Choroid plexus epithelial cell (primary cell): Measurements from ENCODE around the gene PHACTR4.
"Not testable (repeated sequence)": the region's sequence is repeated elsewhere in the genome, so short reads cannot be mapped to it uniquely, and the experiment has no call there.

Experiments used
- DNase-seq: peaks from one replicate; pipeline ENCODE4 v3.0.0-alpha.2; 2010; ENCODE audit warnings: low read depth
- H3K4me3 ChIP-seq: 2 replicates; pipeline ENCODE4 v1.5.1; 2011; ENCODE audit warnings: low read depth, mild to moderate bottlenecking, control low read depth, low read length, moderate library complexity
- TF ChIP-seq, protein P1 (sequence below): conservative IDR thresholded peaks from 2 replicates; pipeline ENCODE4 v1.5.1; 2011; ENCODE audit warnings: low read depth, mild to moderate bottlenecking, control low read depth, inconsistent platforms, low read length, moderate library complexity

PHACTR4 gene

DNA sequence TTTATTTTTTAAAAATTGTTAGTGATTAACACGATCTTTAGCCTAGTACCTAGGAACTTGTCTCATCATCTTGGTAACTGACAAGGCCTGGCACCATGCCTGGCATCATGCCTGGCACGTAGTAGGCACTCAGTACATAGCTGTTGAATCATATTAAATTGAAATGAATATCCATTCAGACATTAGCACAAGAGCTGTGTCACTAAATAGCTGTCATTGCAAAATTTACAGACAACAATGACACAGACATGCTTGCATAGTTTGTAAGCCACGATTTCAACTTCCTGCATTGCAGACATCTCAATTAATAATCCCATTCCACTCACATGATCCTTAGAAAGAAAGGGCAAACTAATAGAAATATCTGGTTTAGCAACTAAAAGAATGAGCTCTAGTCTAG lies 15.4 kb upstream of the PHACTR4 start:
- H3K4me3 ChIP-seq: no peak overlapping the region
- peak; percentile 55 for DNase-seq
- TF ChIP-seq, protein P1, sequence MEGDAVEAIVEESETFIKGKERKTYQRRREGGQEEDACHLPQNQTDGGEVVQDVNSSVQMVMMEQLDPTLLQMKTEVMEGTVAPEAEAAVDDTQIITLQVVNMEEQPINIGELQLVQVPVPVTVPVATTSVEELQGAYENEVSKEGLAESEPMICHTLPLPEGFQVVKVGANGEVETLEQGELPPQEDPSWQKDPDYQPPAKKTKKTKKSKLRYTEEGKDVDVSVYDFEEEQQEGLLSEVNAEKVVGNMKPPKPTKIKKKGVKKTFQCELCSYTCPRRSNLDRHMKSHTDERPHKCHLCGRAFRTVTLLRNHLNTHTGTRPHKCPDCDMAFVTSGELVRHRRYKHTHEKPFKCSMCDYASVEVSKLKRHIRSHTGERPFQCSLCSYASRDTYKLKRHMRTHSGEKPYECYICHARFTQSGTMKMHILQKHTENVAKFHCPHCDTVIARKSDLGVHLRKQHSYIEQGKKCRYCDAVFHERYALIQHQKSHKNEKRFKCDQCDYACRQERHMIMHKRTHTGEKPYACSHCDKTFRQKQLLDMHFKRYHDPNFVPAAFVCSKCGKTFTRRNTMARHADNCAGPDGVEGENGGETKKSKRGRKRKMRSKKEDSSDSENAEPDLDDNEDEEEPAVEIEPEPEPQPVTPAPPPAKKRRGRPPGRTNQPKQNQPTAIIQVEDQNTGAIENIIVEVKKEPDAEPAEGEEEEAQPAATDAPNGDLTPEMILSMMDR: no peak

DNA sequence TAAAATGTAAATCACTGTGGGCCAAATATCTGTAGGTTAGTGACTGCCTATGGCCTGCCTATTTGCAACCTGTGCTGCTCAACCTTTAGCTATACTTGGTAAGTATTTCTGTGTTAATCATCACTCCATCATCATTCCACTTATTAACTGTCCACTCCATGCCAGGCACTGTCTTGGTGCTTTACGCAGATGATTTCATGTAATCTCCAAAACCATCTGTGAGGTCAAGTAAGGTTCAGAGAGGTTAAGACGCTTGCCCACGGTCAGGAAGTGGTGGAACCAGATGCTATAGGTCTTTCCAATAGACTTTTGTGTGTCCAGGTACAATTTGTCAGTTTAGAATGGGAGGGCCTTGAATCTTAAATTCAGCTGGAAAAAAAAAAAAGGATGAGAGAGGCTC lies 10.8 kb upstream of the PHACTR4 start:
- H3K4me3 ChIP-seq: no peak overlapping the region
- TF ChIP-seq, protein P1: no peak
- no peak for DNase-seq

DNA sequence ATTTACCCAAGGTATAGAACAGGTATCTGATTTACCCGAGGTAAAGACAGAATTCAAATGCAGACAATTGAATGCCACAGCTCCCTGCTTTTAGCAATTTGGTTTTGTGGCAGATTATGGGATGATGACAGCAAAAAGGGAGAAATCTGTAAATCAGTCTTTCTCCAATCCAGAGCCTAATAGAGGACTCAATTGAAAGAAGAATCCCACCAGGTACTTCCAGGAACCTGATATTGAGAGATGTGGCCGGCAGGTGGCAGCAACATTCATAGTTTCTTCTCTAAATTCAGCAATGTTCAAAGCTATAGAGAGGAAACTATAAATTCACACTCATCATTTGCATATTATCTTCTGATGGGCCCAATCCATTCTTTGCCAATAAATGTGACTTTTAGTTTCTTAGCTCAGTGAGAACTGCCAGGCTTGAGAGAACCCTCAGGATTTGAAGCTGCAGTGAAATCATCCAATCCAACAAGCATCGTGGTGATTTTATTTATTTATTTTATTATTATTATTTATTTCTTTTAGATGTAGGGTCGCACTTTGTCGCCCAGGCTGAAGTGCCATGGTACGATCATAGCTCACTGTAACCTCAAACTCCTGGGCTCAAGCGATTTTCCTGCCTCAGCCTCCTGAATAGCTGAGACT lies 9.8 kb upstream of the PHACTR4 start:
- TF ChIP-seq, protein P1: peak; percentile 75
- peak; percentile 82 for DNase-seq
- H3K4me3 ChIP-seq: no peak overlapping the region

DNA sequence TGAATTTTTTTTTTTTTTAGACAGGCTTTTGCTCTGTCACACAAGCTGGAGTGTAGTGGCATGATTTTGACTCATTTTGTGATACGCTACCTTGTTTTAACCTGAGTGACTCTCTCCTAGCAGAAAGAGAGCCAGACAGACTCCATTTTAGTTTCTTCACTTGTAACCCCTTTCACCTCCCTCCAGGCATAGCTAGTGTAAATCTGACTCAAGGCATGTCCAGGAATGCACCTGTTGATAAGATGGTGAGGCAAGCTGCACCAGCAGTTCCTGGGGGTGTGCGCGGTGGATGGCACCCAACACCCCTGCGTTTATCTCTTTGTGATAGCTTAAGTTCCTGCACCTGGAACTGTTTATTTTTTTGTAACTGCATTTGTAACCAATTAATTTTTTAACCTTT lies 4.7 kb upstream of the PHACTR4 start:
- TF ChIP-seq, protein P1: no peak
- H3K4me3 ChIP-seq: no peak overlapping the region
- no peak for DNase-seq

DNA sequence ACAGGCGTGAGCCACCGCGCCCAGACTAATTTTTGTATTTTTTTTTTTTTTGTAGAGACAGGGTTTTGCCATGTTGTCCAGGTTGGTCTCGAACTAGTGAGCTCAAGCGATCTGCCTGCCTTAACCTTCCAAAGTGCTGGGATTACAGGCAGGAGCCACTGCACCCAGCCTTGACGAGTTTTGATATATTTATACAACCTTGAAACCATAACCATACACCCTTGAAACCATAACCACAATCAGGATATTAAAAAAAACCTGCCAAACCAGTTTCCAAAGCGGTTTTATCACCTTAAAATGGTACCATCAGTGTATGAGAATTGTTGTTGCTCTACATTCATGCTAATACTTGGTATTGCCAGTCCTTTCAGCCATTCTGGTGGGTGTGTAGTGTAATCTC lies 3.7 kb upstream of the PHACTR4 start:
- no peak for DNase-seq
- TF ChIP-seq, protein P1: no peak
- H3K4me3 ChIP-seq: no peak overlapping the region

DNA sequence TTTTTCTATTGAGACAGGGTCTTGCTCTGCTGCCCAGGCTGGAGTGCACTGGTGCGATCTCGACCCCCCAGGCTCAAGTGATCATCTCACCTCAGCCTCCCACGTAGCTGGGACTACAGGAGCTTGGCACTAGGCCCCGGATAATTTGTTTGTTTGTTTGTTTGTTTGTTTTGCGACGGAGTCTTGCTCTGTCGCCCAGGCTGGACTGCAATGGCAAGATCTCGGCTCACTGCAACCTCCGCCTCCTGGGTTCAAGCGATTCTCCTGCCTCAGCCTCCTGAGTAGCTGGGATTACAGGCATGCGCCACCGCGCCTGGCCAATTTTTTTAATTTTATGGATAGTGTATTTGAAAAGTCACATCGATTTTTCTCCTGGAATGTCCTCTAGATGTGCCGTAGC lies 932 bp upstream of the PHACTR4 start:
- DNase-seq, H3K4me3 ChIP-seq: not testable (repeated sequence)

DNA sequence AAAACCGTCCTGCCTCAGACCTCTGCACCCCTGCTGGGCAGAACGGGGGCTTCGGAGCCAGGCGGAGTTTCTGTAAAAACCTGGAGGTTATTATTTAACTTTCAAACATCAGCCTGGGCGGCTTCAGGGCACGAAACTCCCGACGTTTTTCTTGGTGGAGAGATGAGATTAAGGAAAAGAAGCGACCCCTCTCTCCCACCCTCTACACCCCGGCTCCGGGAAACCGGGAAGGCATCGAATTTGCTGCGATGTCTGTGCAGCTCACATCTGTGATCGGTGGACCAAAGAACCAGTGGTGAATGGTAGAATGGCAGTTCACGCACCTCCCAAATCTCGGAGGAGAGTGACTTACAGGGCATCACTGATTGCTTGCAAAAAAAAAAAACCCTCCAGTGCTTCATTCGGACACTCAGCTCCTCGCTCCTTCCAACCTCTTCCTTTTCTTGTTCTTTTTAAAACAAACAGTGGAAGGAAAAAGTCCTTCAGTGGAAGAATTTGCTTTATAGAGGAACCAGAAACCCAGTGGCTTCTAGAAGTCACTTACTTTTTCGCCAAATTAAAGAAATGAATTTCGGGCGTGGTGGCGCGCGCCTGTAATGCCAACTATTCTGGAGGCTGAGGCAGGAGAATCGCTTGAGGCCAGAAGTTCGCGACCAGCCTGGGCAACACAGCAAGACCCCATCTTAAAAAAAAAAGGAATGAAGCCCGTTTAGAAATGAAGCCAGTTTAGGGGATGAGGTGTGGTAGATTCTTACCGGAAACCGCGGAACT lies 884 bp downstream of the PHACTR4 start:
- peak overlapping the region; percentile 73 for H3K4me3 ChIP-seq
- TF ChIP-seq, protein P1: no peak
- DNase-seq: peak; percentile 44
